Left ventricle myocardium inferior (tissue), 1 donor: ENCODE measurements around the gene HECTD4. TPM values are rescaled to one million over a fixed set of nuclear protein-coding genes. Genes with fewer than 3 reads are reported as not detected.

Source experiments
- DNase-seq: peaks from one replicate; pipeline ENCODE4 v3.0.0-alpha.2; 2020
- H3K27ac ChIP-seq: fragments of 200-600 bp; replicated peaks from 2 replicates; pipeline ENCODE4 v1.8.0; 2021
- H3K27me3 ChIP-seq: fragments of 200-600 bp; 2 replicates; pipeline ENCODE4 v1.8.0; 2021; ENCODE audit warnings: low read depth
- H3K36me3 ChIP-seq: fragments of 200-600 bp; 2 replicates; pipeline ENCODE4 v1.8.0; 2021
- H3K4me1 ChIP-seq: fragments of 200-600 bp; 2 replicates; pipeline ENCODE4 v1.8.0; 2021
- H3K4me3 ChIP-seq: fragments of 200-600 bp; 2 replicates; pipeline ENCODE4 v1.8.0; 2021; ENCODE audit warnings: mild to moderate bottlenecking, moderate library complexity
- H3K9me3 ChIP-seq: fragments of 200-600 bp; replicated peaks from 2 replicates; pipeline ENCODE4 v1.8.0; 2021
- CTCF ChIP-seq: fragments of 200-600 bp; IDR thresholded peaks from 2 replicates; pipeline ENCODE4 v1.8.0; 2021; ENCODE audit warnings: antibody characterized with exemption, mild to moderate bottlenecking, borderline replicate concordance
- intact Hi-C: fragments of 100-400 bp; cut with micrococcal nuclease; formaldehyde crosslinking; loops from one replicate; pipeline ENCODE4 v1.11.0; 2022
- total RNA-seq: library from RNA; stranded (reverse); fragmentation: NEBNext Ultra II Directional; extraction: Animal tissue kit (Norgen Biotek cat#: 25700); gene quantifications from one replicate; pipeline ENCODE4 v1.2.1, GENCODE V29; 2021
- donor health status: DM: no; HTN: yes; CAD: no; lungs with severe emphysema.

HECTD4 gene
- total RNA-seq, 1 donor from 2014 or later = 23.4 TPM

DNA sequence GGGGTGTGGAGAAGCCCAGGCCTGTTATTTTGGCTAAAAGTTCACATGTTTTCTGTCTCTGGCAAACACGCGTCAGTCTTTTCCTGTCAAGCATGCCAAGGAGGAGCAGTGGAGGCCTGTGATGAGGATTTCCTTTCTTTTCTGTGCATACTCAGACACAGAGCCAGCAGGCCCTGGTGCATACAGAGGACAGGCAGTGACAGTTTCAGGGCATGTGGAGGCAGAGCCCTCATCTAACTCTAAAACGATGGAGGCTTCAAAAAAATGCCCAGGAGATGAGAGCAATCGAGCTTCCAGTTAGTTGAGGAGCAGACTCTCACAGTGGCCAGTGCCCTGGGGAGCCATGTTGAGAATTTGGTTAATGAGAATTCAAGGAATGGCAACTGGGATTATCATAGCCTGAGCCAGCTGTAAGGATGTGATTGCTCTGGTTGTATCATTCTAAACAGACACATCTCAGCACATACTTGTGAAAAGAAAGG lies 190.3 kb downstream of the HECTD4 start:
- H3K27ac ChIP-seq = peak overlapping the region; percentile 64
- peaks cover 19% of the 10 kb centered on the region for H3K4me1 ChIP-seq
- intact Hi-C loops = no loop called here

DNA sequence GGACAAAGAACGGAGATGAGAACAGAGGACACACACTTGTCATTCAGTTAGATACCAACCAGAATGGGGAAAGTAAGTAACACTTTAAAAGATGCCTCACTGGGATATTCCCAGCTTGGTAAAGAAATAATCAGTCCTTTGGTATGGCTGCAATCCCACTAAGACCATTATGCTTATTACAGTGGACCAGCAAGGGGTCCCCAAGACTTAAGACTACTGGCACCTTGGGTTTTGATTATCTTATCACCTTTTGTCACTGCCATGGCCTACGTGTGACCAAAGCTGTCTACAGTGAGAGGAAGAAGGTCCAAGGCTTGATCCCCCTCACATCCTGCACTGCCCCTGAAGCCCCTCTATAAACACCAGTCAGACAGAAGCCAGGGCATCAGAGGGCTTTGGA lies 191.0 kb downstream of the HECTD4 start:
- no peaks in the 10 kb centered on the region for H3K27me3 ChIP-seq
- DNase-seq = no peak
- no peaks in the 10 kb centered on the region for H3K9me3 ChIP-seq
- TF ChIP-seq CTCF = no peak
- H3K36me3 ChIP-seq = peaks cover 70% of the 10 kb centered on the region
- peak overlapping the region; percentile 64 for H3K27ac ChIP-seq
- intact Hi-C loops = no loop called here
- peaks cover 19% of the 10 kb centered on the region for H3K4me1 ChIP-seq
- no peak overlapping the region for H3K4me3 ChIP-seq

More for the DNA sequence above, 190.3 kb downstream of the HECTD4 start:
- no peaks in the 10 kb centered on the region for H3K27me3 ChIP-seq
- H3K4me3 ChIP-seq = no peak overlapping the region
- H3K9me3 ChIP-seq = no peaks in the 10 kb centered on the region
- peaks cover 77% of the 10 kb centered on the region for H3K36me3 ChIP-seq
- no peak for DNase-seq
- no peak for TF ChIP-seq CTCF

DNA sequence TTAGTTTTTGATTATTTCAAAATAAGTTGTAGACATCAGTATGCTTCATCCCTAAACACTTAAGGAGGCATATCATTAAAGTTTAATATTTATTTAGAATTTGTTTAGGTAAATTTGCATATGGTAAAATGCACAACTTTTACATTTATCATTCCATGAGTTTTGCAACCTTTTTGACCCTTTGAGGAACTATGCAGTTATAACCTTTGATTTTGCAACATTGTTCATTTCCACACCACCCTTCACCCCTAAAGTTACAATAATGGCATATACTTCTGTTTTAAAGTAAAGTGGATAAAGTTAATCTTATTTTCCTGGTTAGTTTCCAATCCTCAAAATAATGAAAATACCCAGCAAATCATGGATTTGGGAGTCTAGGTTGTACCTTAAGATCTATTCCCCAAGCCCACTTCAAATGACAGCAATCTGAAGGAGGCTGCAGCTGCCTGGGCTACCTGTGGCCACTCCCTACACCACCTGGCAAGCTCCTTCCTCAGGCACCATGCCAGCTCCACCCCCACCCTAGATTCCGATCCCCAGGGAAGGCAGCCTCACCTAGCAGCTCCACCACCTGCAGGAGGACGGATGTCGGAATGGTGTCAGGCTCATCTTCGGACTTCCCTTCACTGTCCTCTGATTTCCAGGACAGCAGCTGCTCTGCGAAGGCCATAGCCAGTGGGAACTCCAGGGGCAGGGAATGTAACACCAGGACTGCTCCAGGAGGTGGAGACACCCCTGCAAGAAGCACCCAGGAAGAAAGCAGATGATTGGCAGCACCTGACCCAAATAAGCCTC lies 191.8 kb downstream of the HECTD4 start:
- Histone ChIP-seq H3K4me3 (no peak overlapping the region), H3K27me3 (no peaks in the 10 kb centered on the region), H3K9me3 (no peaks in the 10 kb centered on the region), H3K36me3 (peaks cover 63% of the 10 kb centered on the region), H3K27ac (peak overlapping the region; percentile 64), H3K4me1 (peaks cover 19% of the 10 kb centered on the region)
- DNase-seq = no peak
- intact Hi-C loops = no loop called here
- TF ChIP-seq CTCF = no peak

DNA sequence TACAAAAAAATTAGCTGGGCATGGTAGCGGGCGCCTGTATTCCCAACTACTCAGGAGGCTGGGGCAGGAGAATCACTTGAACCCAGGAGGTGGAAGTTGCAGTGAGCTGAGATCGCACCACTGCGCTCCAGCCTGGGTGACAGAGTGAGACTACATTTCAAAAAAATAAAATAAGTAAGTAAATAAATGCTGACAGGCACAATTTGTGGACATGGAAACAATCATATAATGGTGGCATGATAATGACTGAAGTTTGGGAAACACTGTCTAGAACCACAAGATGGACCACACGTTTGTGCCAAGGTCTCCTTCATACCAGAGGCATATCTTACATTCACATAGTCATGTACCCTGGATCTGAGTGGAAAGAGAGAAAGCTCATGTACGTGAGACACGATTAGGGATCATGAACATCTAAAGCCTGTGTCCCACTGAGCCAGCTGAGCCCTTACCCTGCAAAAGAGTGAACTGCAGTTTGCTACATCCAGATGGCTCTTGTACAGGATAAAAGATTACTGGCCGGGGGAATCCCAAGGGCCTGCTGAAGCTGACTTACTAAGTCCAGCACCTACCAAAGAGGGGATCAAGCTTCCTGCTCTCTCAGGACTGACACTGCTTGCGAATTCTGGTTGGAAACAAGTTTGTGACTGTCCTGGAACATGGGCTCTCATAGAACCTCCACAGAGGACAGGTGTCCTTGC lies 194.0 kb downstream of the HECTD4 start:
- Histone ChIP-seq H3K27me3 (no peaks in the 10 kb centered on the region), H3K27ac (no peak overlapping the region), H3K36me3 (peaks cover 67% of the 10 kb centered on the region), H3K4me1 (peaks cover 19% of the 10 kb centered on the region), H3K4me3 (no peak overlapping the region), H3K9me3 (no peaks in the 10 kb centered on the region)
- no peak for DNase-seq
- intact Hi-C loops = no loop called here
- no peak for TF ChIP-seq CTCF

DNA sequence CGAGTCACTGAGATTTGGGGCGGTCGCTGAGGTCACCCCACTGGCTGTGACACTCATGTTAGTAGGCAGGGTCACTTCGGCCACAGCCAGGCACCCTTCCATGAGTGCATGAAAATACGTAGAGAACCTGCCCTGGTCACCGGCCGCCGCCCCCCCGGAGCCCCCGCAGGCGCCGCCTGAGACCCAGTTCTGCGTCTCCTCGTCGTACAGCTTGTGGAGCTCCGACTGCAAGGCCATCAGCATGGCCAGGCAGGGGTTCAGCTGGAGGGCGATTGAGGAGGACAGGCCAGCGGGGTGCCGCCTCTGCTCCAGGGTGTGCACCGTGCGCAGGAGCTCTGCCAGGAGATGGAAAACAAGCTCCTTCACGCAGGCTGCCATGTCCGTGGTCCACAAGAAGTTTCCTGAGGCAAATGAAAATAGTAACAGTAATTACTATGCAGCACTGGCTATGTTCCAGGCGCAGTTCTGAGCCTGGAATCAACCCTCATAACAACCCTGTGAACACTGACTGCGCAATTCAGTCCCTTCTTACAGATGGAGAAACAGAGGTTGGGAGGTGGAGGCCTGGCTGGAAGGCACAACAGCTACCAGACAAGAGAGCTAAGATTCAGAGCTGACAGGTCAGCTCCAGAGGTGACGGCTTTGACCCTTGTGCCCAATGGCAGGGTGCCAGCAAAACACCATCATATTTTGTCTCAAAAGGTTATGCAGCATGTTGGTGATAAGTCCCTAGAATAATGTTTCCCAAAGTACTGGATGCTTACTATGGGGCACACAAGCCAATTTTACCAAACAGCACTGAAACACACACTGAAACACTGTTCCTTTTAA lies 196.9 kb downstream of the HECTD4 start:
- H3K27me3 ChIP-seq = no peaks in the 10 kb centered on the region
- no peaks in the 10 kb centered on the region for H3K4me1 ChIP-seq
- no peak for TF ChIP-seq CTCF
- no peak for DNase-seq
- peaks cover 66% of the 10 kb centered on the region for H3K36me3 ChIP-seq
- no peak overlapping the region for H3K4me3 ChIP-seq
- intact Hi-C loops = no loop called here
- no peak overlapping the region for H3K27ac ChIP-seq
- H3K9me3 ChIP-seq = no peaks in the 10 kb centered on the region
